Middle frontal gyrus (tissue), 1 donor: Measurements from ENCODE around the gene MARCKSL1.
"Not testable (repeated sequence)": the region's sequence is repeated elsewhere in the genome, so short reads cannot be mapped to it uniquely, and the experiment has no call there.

Experiments
- DNase-seq: peaks from one replicate; pipeline ENCODE4 v3.0.0-alpha.2; 2015; ENCODE audit warnings: low spot score; ENCODE audit errors: extremely low spot score

Gene MARCKSL1

GRCh38 chr1:32335790-32336590, at the start of gene MARCKSL1:
MARCKSL1 (minus strand) TSS chr1:32336233; CDS start chr1:32336033, 200 bp downstream.
- DNase-seq, result peak; percentile 52

GRCh38 chr1:32380057-32380456, 44.0 kb upstream of the MARCKSL1 start:
- no peak for DNase-seq

GRCh38 chr1:32377541-32378220, 41.6 kb upstream of the MARCKSL1 start:
- no peak for DNase-seq

- no peak for DNase-seq
Observed at GRCh38 chr1:32376199-32376598, 40.2 kb upstream of the MARCKSL1 start.

GRCh38 chr1:32373996-32374592, 38.1 kb upstream of the MARCKSL1 start:
- DNase-seq, result no peak

GRCh38 chr1:32372149-32372756, 36.2 kb upstream of the MARCKSL1 start:
- no peak for DNase-seq

- no peak for DNase-seq
Observed at GRCh38 chr1:32367912-32368635, 32.0 kb upstream of the MARCKSL1 start.

GRCh38 chr1:32365445-32365844, 29.4 kb upstream of the MARCKSL1 start:
- DNase-seq, result no peak

GRCh38 chr1:32364836-32365235, 28.8 kb upstream of the MARCKSL1 start:
- DNase-seq, result no peak

GRCh38 chr1:32363713-32364112, 27.7 kb upstream of the MARCKSL1 start:
- no peak for DNase-seq

GRCh38 chr1:32362474-32363313, 26.7 kb upstream of the MARCKSL1 start, which contains the start of the genes FAM229A and TSSK3:
FAM229A (minus strand) TSS chr1:32362485; CDS start chr1:32362091, 394 bp downstream.
TSSK3 (plus strand) TSS chr1:32362539; CDS start chr1:32362702, 163 bp downstream.
- DNase-seq, result no peak

- DNase-seq, result peak; percentile 34
Observed at GRCh38 chr1:32361674-32362473, 25.8 kb upstream of the MARCKSL1 start.

- no peak for DNase-seq
Observed at GRCh38 chr1:32361308-32361673, 25.3 kb upstream of the MARCKSL1 start.

GRCh38 chr1:32358435-32358834, 22.4 kb upstream of the MARCKSL1 start:
- DNase-seq, result no peak

GRCh38 chr1:32357614-32358013, 21.6 kb upstream of the MARCKSL1 start:
- no peak for DNase-seq

GRCh38 chr1:32356478-32356877, 20.4 kb upstream of the MARCKSL1 start:
- DNase-seq, result no peak

GRCh38 chr1:32355778-32356177, 19.7 kb upstream of the MARCKSL1 start:
- DNase-seq, result not testable (repeated sequence)

GRCh38 chr1:32353886-32354570, 18.0 kb upstream of the MARCKSL1 start:
- DNase-seq, result no peak

GRCh38 chr1:32353431-32353830, 17.4 kb upstream of the MARCKSL1 start:
- no peak for DNase-seq
